Bronchial epithelial cell (primary cell): ENCODE measurements around the gene SIGMAR1. TPM values are rescaled to one million over a fixed set of nuclear protein-coding genes. Genes with fewer than 3 reads are reported as not detected.

Source experiments
- DNase-seq: peaks from one replicate; pipeline ENCODE4 v3.0.0-alpha.2; 2010; ENCODE audit warnings: low read depth
- FAIRE-seq: peaks from 2 replicates; lab custom pipeline; 2011; peaks lifted over from hg19 to GRCh38; lab: Jason Lieb, UNC
- H3K27me3 ChIP-seq: 2 replicates; pipeline ENCODE4 v1.5.1; 2011; ENCODE audit warnings: low read length; ENCODE audit not compliant: control insufficient read depth, insufficient read depth
- H3K36me3 ChIP-seq: 2 replicates; pipeline ENCODE4 v1.5.1; 2011; ENCODE audit warnings: low read length; ENCODE audit not compliant: control insufficient read depth, insufficient read depth
- H3K4me3 ChIP-seq: 2 replicates; pipeline ENCODE4 v1.5.1; 2011; ENCODE audit warnings: mild to moderate bottlenecking, low read depth, low read length, control low read depth
- CTCF ChIP-seq: IDR thresholded peaks from 2 replicates; pipeline ENCODE4 v1.5.1; 2011; ENCODE audit warnings: mild to moderate bottlenecking, moderate library complexity, low read length, control low read depth, inconsistent platforms; ENCODE audit not compliant: insufficient read depth, severe bottlenecking
- total RNA-seq: library from RNA; depleted of rRNA; stranded (reverse); fragments of >200 nt; gene quantifications from 2 replicates; pipeline ENCODE4 v1.2.1, GENCODE V29; 2014

SIGMAR1 gene
- total RNA-seq, 1 donor from 2014 or later: 74.8 TPM

- H3K4me3 ChIP-seq: peak within 1 kb of the TSS; percentile 22
- DNase-seq: no peak
- no peaks in the 10 kb centered on the region for H3K36me3 ChIP-seq
- peaks cover 50% of the 10 kb centered on the region for H3K27me3 ChIP-seq
- no peak for FAIRE-seq
- TF ChIP-seq CTCF: no peak
These were observed 8.7 kb downstream of the SIGMAR1 start, which contains the start of gene ARID3C for GRCh38 chr9:34628656-34629490. Gene ARID3C, minus strand, starts transcription at chr9:34629066. Its CDS starts 1,052 bp downstream, at chr9:34628014.

GRCh38 chr9:34627716-34628655 lies 9.6 kb downstream of the SIGMAR1 start:
- H3K4me3 ChIP-seq: no peak overlapping the region
- no peak for TF ChIP-seq CTCF
- peaks cover 55% of the 10 kb centered on the region for H3K27me3 ChIP-seq
- DNase-seq: no peak
- no peaks in the 10 kb centered on the region for H3K36me3 ChIP-seq
- FAIRE-seq: no peak

- no peak for FAIRE-seq
- H3K4me3 ChIP-seq: no peak overlapping the region
- no peak for DNase-seq
- TF ChIP-seq CTCF: no peak
- H3K36me3 ChIP-seq: no peaks in the 10 kb centered on the region
- H3K27me3 ChIP-seq: peaks cover 53% of the 10 kb centered on the region
These were observed 12.5 kb downstream of the SIGMAR1 start for GRCh38 chr9:34625186-34625486.

GRCh38 chr9:34624475-34625185 lies 13.0 kb downstream of the SIGMAR1 start:
- Histone ChIP-seq H3K27me3 (peaks cover 52% of the 10 kb centered on the region), H3K4me3 (no peak overlapping the region), H3K36me3 (no peaks in the 10 kb centered on the region)
- TF ChIP-seq CTCF: no peak
- DNase-seq (no peak), FAIRE-seq (no peak)

- H3K36me3 ChIP-seq: no peaks in the 10 kb centered on the region
- no peak for FAIRE-seq
- H3K27me3 ChIP-seq: peaks cover 46% of the 10 kb centered on the region
- DNase-seq: no peak
- no peak overlapping the region for H3K4me3 ChIP-seq
- TF ChIP-seq CTCF: no peak
These were observed 14.0 kb downstream of the SIGMAR1 start for GRCh38 chr9:34623374-34624235.
